Suppressor macrophage treated with lipopolysaccharide for 4 hours (primary cell): ENCODE data around the gene TENT4A.
"Not testable (repeated sequence)": the region's sequence is repeated elsewhere in the genome, so short reads cannot be mapped to it uniquely, and the experiment has no call there.

ENCODE experiments used
- DNase-seq: peaks from one replicate; pipeline ENCODE4 v3.0.0-alpha.2; 2020

The TENT4A gene

DNA sequence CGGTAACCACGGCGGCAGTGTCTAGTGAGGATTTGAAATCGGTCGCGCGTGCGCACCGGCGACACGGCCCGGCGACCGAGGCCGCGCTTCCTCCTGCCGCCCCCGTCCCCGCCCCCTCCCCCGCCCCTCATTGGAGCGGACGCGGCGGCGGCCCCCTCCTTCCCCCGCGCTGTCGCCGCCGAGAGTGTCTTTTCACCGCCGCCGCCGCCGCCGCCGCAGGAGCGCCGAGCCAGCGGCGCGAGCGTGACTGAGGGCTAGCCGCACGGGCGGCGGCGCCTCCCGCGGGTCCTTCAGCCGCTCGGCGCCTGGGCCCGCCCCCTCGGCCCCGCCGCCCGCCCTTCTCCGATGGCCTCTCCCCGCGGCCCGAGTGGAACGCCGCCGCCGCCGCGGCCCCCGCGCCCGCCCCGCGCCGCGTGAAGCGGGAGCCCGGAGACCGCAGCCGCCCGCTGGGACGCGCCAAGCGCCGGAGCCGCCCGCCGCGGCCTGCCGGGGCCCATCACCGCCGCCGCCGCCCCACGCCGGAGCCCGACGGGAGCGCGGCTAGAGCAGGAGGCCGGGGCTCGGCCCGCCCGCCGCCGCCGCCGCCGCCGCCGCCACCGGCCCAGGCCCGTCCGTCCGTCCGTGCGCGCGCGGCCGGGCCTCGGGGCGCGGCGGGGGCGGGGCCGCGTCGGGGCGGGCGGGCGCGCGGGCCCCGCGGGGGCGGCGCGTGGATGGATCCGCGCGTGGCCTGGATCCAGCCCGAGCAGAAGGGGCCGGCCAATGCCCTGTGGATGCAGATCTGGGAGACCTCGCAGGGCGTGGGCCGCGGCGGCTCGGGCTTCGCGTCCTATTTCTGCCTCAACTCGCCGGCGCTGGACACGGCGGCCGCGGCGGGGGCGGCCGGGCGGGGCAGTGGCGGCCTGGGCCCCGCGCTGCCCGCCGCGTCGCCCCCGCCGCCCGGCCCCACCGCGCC lies at the start of gene TENT4A:
Gene TENT4A (plus strand): TSS at position 159 of the 952 bp plus-strand sequence. CDS start 552 bp downstream, at position 711.
- DNase-seq = peak; percentile 51

DNA sequence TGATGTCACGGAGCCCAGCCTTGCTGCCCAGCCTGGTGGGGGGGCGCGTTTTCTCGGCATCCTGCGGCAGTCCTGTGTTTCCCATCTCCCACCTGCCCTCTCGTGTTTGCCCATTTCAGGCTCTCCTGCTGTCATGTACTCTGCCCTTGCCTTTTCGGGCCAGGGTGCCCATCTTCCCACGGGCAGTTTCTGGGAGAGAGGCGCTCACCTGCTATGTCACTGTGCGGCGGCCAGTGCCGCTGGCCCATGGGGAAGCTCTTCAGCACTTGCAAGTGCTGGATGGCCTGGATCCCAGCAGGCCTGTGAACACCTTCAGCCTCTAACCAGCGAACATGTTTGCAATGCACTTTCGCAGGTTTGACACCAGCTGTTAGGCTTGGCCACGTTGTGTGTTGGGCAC lies 46.5 kb upstream of the TENT4A start:
- DNase-seq = no peak

- no peak for DNase-seq
Measured at GRCh38 chr5:6667648-6668047, 45.6 kb upstream of the TENT4A start.

GRCh38 chr5:6668717-6669116 lies 44.5 kb upstream of the TENT4A start:
- not testable (repeated sequence) for DNase-seq

- no peak for DNase-seq
Measured at GRCh38 chr5:6673031-6673430, 40.2 kb upstream of the TENT4A start.

DNA sequence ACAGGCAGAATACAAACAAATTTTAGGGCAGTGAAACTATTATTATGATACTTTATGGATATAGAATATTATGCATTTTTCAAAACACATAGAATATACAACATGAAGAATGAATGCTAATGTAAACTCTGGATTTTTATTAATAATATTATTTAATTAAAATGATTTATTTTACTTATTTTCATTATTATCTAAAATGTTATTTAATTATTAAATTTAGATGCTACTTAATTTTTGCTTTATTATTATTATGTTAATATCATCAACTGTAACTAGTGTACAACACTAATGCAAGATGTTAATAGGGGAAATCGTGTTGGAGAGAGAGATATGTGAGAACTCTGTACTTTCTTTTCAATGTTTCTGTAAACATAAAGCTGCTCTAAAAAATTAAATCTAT lies 39.3 kb upstream of the TENT4A start:
- no peak for DNase-seq

GRCh38 chr5:6674421-6674820 lies 38.8 kb upstream of the TENT4A start:
- DNase-seq = no peak

DNA sequence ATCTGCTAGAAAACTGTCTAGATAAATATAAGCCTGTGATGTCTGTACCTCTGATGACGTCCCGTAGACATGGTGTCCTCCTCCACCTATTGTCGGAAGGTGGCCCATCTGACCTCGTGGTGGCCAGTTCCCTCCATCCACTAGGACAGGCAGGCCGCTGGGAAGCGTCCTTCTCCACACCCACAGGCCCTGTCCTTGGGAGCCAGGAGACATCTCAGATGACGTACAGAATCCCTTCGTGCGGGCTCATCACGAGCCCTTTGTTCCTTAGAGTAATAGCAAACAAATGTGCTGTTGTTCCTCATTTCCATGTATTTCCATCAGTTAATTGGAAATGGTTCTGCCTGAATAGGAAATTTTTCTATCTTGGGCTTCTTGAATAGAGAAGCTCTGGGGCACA lies 38.3 kb upstream of the TENT4A start:
- DNase-seq = no peak

DNA sequence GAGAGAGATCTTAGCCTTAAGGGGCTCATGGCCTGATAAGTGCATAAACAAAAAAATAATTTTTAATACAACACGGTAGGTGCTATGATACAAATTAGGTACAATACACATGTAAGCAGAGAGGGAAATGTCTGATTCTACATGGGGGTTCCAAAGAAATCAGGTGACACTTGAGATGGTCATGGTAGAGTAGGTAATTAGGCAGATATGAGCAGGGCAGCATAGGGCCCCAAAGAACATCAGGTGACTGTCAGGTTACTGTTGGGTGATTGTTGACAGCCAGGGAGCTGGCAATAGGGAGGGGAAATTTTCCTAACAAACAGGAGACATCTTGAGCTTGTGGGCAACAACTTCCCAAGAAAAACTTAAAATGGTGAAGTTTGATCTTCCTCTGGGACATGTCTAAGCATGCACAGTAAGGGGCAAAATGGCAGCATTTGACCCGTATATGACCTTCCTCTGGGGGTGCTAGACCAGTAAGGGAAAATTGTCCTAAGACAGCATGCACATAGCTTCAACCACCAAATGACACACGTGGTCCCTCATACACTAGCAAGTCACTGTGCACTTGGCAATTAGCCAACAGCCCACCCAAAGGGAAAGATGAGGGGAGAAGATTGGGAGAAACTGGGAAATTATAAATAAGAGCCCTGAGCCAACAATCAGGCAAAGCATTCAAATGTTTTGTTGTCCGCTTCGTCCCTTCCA lies 37.3 kb upstream of the TENT4A start:
- DNase-seq = no peak

- no peak for DNase-seq
Measured at GRCh38 chr5:6676702-6677101, 36.5 kb upstream of the TENT4A start.

GRCh38 chr5:6678385-6678784 lies 34.8 kb upstream of the TENT4A start:
- no peak for DNase-seq

DNA sequence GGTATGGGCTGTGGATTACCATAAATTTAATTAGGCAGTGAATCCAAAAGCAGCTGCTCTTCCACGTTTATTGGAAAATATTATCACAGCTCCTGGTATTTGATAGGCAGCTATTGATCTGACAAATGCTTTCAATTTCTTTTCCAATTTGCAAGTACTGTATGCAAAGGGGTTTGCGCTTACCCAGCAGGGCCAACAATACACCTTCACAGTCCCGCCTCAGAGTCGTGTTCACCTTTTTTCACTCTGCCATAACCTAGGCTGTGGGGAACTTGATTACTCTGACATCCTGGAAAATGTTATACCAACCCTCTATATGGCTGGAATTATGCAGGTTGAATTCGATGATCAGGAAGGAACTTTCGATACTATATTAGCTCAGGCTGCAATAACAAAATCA lies 32.3 kb upstream of the TENT4A start:
- no peak for DNase-seq

- DNase-seq = no peak
Measured at GRCh38 chr5:6681682-6682081, 31.6 kb upstream of the TENT4A start.

GRCh38 chr5:6682239-6682638 lies 31.0 kb upstream of the TENT4A start:
- no peak for DNase-seq

DNA sequence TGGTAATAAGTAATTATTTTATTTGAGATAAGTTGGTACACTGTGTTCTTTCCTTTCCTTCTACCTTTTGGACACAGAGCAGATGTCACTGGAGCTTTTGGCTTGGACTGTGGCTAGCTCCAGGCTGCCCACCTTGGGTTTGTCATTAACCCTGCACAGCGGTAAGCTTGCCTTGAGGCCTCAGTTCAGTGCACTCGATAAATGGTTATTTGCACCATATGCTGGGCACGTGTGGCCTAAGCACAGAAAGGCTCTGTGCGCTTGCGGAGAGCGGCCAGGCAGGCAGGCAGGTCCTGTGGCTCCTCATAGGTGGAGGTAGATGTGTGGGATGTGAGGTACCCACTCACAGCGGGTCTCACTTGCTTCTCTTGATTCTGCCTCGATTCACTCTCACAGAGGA lies 30.0 kb upstream of the TENT4A start:
- no peak for DNase-seq

DNA sequence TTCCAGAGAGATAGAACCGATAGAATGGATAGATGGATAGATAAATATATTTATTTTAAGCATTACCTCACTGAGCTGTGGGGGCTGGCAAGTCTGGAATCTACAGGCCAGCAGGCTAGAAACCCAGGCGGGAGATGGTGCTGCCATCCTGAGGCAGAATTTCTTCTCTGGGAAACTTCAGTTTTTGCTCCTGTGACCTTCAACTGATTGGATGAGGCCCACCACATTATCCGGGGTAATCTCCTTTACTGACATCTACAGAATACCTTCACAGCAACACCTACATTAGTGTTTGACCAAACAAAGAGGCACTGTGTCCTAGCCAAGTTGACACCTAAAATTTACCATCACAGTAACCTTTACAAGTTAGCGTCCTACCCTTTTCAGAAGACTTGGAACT lies 29.2 kb upstream of the TENT4A start:
- no peak for DNase-seq

DNA sequence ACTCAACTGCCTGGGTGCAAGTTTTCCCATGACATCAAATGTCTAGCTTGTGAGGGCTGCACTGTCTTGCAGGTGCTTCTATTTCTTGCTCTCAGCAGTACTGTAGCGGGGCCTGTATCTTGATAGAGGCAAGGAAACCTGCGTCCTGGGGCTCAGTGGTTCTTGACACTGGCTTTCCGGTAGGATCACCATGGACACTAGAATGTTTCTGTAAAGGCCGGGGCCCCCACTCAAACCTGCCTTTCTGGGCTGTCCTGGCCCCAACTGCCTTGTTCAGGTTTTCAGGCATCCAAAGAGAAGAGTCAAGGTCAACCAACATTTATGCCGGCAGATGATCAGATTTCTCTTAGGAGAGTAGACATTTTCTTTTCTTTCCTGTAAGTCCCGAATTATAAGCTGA lies 26.7 kb upstream of the TENT4A start:
- no peak for DNase-seq

- DNase-seq = peak; percentile 40
Measured at GRCh38 chr5:6686915-6687409, 26.3 kb upstream of the TENT4A start.

DNA sequence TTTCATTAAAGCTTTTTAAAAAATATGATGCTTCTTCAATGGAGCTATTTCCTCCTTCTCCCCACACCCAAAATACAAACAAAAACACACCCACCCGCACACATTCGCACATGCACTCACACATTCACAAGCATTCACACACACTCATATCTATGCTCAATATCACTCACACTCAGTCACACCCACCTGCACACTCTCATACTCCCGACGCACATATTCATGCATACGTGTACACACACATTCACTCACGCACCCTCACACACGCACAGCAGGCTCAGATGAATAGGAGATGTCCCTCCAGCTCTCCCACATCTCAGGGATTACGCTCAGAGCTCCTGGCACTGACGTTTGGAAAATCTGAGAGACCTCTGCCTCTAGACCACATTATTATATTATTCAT lies 25.7 kb upstream of the TENT4A start:
- no peak for DNase-seq

- peak; percentile 7 for DNase-seq
Measured at GRCh38 chr5:6692906-6693305, 20.3 kb upstream of the TENT4A start.

DNA sequence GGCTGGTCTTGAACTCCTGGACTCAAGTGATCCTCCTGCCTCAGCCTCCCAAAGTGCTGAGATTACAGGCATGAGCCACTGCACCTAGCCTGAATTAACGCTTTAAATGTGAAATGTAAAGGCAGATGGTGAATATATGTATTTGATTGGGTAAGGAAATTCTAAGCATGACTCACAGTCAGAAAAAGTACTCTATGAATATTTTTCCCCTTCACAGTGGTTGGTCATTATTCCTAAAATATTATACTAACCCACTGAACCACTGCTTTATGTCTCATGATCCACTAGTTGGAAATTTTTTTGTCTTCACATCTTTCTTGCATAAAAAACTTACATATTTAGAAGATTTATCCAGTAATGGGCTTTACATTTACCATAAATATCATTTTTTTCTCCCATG lies 14.5 kb upstream of the TENT4A start:
- DNase-seq = no peak

GRCh38 chr5:6699357-6699756 lies 13.9 kb upstream of the TENT4A start:
- DNase-seq = no peak

- DNase-seq = no peak
Measured at GRCh38 chr5:6700074-6700684, 13.1 kb upstream of the TENT4A start.
